GM18861 (cell line): ENCODE measurements around the gene PARD3B.

Experiments used
- ATAC-seq: cut with Tn5 transposase; IDR thresholded peaks from one replicate; pipeline ENCODE4 v1.9.1; 2021; ENCODE audit not compliant: unreplicated experiment

PARD3B gene

GRCh38 chr2:205169464-205169863, 624.2 kb downstream of the PARD3B start:
- no peak for ATAC-seq

GRCh38 chr2:205170399-205170798, 625.1 kb downstream of the PARD3B start:
- no peak for ATAC-seq

- no peak for ATAC-seq
These were observed 626.1 kb downstream of the PARD3B start for GRCh38 chr2:205171261-205171940.

GRCh38 chr2:205175831-205176230, 630.6 kb downstream of the PARD3B start:
- no peak for ATAC-seq

GRCh38 chr2:205176546-205176945, 631.3 kb downstream of the PARD3B start:
- no peak for ATAC-seq

- ATAC-seq, result no peak
These were observed 632.3 kb downstream of the PARD3B start for GRCh38 chr2:205177546-205177945.

- ATAC-seq, result no peak
These were observed 635.5 kb downstream of the PARD3B start for GRCh38 chr2:205180730-205181129.

- no peak for ATAC-seq
These were observed 642.5 kb downstream of the PARD3B start for GRCh38 chr2:205187731-205188130.

GRCh38 chr2:205188239-205189138, 643.2 kb downstream of the PARD3B start:
- no peak for ATAC-seq

GRCh38 chr2:205189301-205189700, 644.0 kb downstream of the PARD3B start:
- no peak for ATAC-seq

GRCh38 chr2:205190528-205190927, 645.3 kb downstream of the PARD3B start:
- ATAC-seq, result no peak

GRCh38 chr2:205193125-205193835, 648.0 kb downstream of the PARD3B start:
- ATAC-seq, result no peak

GRCh38 chr2:205193836-205194228, 648.6 kb downstream of the PARD3B start:
- no peak for ATAC-seq

- ATAC-seq, result no peak
These were observed 652.3 kb downstream of the PARD3B start for GRCh38 chr2:205197468-205198139.

GRCh38 chr2:205198140-205198525, 652.9 kb downstream of the PARD3B start:
- no peak for ATAC-seq

- ATAC-seq, result no peak
These were observed 654.0 kb downstream of the PARD3B start for GRCh38 chr2:205199165-205199850.

GRCh38 chr2:205210494-205210893, 665.2 kb downstream of the PARD3B start:
- ATAC-seq, result no peak

GRCh38 chr2:205212357-205212756, 667.1 kb downstream of the PARD3B start:
- no peak for ATAC-seq

- no peak for ATAC-seq
These were observed 670.8 kb downstream of the PARD3B start for GRCh38 chr2:205216092-205216491.

GRCh38 chr2:205216580-205216979, 671.3 kb downstream of the PARD3B start:
- ATAC-seq, result no peak

- no peak for ATAC-seq
These were observed 671.7 kb downstream of the PARD3B start for GRCh38 chr2:205217004-205217403.
